Measurements from ENCODE around the gene SLC26A1. TPM values are rescaled to one million over a fixed set of nuclear protein-coding genes. Genes with fewer than 3 reads are reported as not detected.

Gene SLC26A1
- total RNA-seq, 4 donors from 2014 or later = 0.30 TPM; not detected in 3

DNA sequence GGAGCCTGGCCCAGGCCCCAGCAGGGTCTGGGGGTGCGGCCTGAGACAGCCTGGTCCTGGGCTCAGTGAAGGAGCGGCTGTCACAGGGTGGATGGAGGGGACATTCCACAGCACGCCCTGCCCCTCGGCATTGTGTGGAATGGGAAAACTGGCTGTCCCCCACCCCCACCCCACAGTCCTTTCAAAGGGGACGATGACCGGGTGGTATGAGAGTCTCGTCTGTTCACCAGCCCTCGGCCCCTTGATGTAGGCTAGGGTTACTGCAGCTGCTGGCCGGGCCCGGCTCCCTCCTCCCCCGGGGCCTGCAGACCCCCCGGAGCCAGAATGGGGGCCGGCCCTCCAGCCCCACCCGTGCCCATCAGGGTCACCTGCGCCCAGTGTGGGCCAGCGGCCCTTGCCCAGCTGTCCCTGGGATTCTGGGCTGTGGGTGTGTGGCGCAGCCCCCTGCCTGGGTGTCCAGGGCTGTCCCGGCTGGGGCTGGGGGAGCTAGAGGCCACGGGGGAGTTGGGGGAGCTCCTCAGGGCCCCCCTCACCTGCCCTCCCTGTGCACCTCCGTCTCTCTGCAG, 30.0 kb upstream of the SLC26A1 start:
- H3K4me3 ChIP-seq = no peak overlapping the region
- H3K27me3 ChIP-seq = peaks cover under 1% of the 10 kb centered on the region
- H3K27ac ChIP-seq = no peak overlapping the region
- H3K36me3 ChIP-seq = peaks cover 20% of the 10 kb centered on the region
- no peaks in the 10 kb centered on the region for H3K9me3 ChIP-seq
- no peak for DNase-seq (ENCODE audit: low spot score in 2 of 2)
- H3K4me1 ChIP-seq = peaks cover 3% of the 10 kb centered on the region
- 100% methylated on average over 1 of the region's 20 CpGs for WGBS
- TF ChIP-seq POLR2A (IDR thresholded peaks at IDR 0.05) = no peak
- no peak for TF ChIP-seq POLR2AphosphoS5 (IDR thresholded peaks at IDR 0.05)
- no peak for TF ChIP-seq EP300 (IDR thresholded peaks at IDR 0.05)
- TF ChIP-seq, protein P1, sequence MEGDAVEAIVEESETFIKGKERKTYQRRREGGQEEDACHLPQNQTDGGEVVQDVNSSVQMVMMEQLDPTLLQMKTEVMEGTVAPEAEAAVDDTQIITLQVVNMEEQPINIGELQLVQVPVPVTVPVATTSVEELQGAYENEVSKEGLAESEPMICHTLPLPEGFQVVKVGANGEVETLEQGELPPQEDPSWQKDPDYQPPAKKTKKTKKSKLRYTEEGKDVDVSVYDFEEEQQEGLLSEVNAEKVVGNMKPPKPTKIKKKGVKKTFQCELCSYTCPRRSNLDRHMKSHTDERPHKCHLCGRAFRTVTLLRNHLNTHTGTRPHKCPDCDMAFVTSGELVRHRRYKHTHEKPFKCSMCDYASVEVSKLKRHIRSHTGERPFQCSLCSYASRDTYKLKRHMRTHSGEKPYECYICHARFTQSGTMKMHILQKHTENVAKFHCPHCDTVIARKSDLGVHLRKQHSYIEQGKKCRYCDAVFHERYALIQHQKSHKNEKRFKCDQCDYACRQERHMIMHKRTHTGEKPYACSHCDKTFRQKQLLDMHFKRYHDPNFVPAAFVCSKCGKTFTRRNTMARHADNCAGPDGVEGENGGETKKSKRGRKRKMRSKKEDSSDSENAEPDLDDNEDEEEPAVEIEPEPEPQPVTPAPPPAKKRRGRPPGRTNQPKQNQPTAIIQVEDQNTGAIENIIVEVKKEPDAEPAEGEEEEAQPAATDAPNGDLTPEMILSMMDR (IDR thresholded peaks at IDR 0.05) = no peak

DNA sequence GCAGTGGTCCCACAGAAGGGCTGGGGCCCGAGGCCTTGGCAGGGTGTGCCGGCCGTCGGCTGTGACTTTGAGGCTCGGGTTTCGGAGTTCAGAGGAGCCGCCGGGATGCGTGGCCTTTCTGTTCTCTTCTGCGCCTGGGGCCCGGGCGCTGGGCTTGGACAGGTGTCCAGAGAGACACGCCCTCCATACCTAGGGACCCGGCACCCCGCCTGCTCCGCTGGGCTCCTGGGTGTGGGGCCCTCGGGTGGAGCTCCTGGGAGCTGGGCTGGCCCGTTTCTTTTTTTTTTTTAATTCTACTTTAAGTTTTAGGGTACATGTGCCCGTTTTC, 29.5 kb upstream of the SLC26A1 start:
- 56% methylated on average over 17 of the region's 19 CpGs for WGBS
- TF ChIP-seq, protein P1 (IDR thresholded peaks at IDR 0.05) = no peak
- TF ChIP-seq EP300 (IDR thresholded peaks at IDR 0.05) (no peak), POLR2A (IDR thresholded peaks at IDR 0.05) (no peak), POLR2AphosphoS5 (IDR thresholded peaks at IDR 0.05) (no peak)
- no peaks in the 10 kb centered on the region for H3K27me3 ChIP-seq
- no peak overlapping the region for H3K4me3 ChIP-seq
- peaks cover 3% of the 10 kb centered on the region for H3K4me1 ChIP-seq
- peaks cover 20% of the 10 kb centered on the region for H3K36me3 ChIP-seq
- H3K27ac ChIP-seq = no peak overlapping the region
- H3K9me3 ChIP-seq = no peaks in the 10 kb centered on the region
- no peak for DNase-seq (ENCODE audit: low spot score in 2 of 2)

DNA sequence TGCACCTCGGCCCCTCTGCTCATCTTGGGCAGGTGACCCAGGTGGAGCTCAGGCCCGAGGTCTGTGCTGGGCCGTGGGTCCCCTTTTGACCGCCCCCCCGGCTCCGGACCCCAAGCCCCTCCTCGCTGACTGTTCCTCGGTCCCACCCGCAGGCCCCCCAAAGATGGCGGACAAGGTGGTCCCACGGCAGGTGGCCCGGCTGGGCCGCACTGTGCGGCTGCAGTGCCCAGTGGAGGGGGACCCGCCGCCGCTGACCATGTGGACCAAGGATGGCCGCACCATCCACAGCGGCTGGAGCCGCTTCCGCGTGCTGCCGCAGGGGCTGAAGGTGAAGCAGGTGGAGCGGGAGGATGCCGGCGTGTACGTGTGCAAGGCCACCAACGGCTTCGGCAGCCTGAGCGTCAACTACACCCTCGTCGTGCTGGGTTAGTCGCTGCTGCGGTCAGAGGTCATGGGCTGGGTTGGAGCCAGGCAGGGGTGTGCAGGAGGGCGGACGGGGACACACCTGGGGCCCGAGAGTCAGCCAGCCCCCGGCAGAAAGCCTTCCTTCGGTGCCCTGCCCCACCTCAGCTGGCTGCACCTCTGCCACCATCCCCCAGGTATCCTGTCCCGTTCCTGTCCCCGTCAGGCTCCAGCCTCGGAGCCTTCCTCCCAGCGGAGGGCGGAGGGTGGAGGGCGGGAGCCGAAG, 29.0 kb upstream of the SLC26A1 start:
- peaks cover 3% of the 10 kb centered on the region for H3K4me1 ChIP-seq
- 89% methylated on average over 21 of the region's 46 CpGs for WGBS
- H3K27me3 ChIP-seq = no peaks in the 10 kb centered on the region
- H3K4me3 ChIP-seq = no peak overlapping the region
- peaks cover 20% of the 10 kb centered on the region for H3K36me3 ChIP-seq
- TF ChIP-seq POLR2A (IDR thresholded peaks at IDR 0.05) = no peak
- TF ChIP-seq EP300 (IDR thresholded peaks at IDR 0.05) = no peak
- TF ChIP-seq, protein P1 (IDR thresholded peaks at IDR 0.05) = no peak
- DNase-seq (ENCODE audit: low spot score in 2 of 2) = no peak
- H3K27ac ChIP-seq = no peak overlapping the region
- H3K9me3 ChIP-seq = no peaks in the 10 kb centered on the region

DNA sequence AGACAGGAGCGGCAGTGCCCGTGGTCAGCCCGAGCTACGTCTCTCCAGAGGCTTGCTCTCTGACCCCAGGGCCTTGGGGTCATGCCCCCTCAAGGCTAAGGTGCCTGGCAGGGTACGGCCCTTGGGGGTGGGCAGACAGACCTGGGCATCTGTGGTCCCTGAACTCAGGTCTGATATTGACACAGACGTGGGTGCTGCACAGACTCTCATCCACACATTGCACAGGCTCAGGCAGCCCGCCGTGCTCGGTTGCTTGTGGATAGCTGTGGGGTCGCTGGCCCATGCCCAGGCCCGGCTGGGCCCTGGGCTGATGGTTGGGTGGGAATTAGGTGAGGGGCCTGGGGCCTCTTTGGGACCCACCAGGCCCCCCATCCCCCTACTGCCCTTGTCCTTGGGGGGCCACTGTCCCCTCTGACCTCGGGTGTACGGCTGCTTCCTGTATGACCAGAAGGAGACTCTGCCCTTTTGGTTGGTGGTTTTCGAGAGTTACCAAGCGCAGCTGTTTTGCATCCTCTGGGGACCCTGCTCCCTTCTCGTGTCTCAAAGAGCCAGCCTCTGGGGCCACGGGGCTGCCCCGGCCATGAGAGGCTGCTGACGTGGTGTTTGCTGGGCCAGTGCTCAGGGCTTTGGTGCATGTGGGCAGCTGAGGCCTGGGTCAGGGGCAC, 28.3 kb upstream of the SLC26A1 start:
- no peak for TF ChIP-seq EP300 (IDR thresholded peaks at IDR 0.05)
- no peak for TF ChIP-seq POLR2AphosphoS5 (IDR thresholded peaks at IDR 0.05)
- TF ChIP-seq POLR2A (IDR thresholded peaks at IDR 0.05) = no peak
- TF ChIP-seq, protein P1 (IDR thresholded peaks at IDR 0.05) = no peak
- DNase-seq (ENCODE audit: low spot score in 2 of 2) = no peak
- no peak overlapping the region for H3K4me3 ChIP-seq

DNA sequence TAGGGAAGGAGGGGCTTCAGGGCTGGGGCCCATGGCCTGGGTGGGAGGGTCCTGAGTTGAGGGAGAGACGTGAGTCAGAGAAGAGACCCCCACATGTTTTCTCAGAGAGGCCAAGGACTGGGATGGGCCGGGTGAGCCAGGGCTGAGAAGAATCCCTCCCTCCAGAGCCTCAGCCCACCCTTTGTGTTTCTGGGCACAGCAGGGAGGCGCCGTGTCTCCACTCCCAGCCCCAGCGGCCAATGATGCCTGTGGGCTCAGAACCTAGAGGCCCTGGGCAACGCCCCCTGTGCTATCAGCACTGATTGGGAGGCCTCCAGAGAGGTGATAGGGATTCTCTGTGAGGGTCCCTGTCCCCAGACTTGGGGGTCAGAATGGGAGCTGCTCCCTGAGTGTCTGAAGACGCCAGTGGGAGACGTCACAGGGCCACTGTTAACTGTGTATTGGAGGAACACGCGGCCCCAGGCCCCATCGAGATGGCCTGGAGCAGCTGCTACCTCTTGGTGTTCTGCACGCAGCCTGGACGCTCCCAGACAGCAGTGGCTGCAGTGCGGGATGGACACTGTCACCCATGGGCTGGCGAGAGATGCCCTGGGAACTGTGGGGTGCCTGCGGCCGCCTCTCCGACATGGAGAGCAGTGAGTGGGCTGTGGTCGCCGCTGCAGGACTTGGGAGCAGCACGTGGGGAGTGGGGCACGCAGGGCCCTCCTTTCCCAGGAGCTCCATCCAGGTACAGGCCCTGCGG, 26.7 kb upstream of the SLC26A1 start:
- TF ChIP-seq EP300 (IDR thresholded peaks at IDR 0.05) (no peak), POLR2AphosphoS5 (IDR thresholded peaks at IDR 0.05) (no peak), POLR2A (IDR thresholded peaks at IDR 0.05) (no peak)
- TF ChIP-seq, protein P1 (IDR thresholded peaks at IDR 0.05) = no peak
- H3K4me1 ChIP-seq = no peaks in the 10 kb centered on the region
- H3K36me3 ChIP-seq = peaks cover 14% of the 10 kb centered on the region
- DNase-seq (ENCODE audit: low spot score in 2 of 2) = no peak
- H3K27me3 ChIP-seq = no peaks in the 10 kb centered on the region
- no peak overlapping the region for H3K4me3 ChIP-seq
- no peak overlapping the region for H3K27ac ChIP-seq
- WGBS = 84% methylated on average over 5 of the region's 23 CpGs
- no peaks in the 10 kb centered on the region for H3K9me3 ChIP-seq

More for the DNA sequence above, 28.3 kb upstream of the SLC26A1 start:
- WGBS = 100% methylated on average over 2 of the region's 19 CpGs
- Histone ChIP-seq H3K4me1 (peaks cover 3% of the 10 kb centered on the region), H3K27ac (no peak overlapping the region), H3K9me3 (no peaks in the 10 kb centered on the region), H3K36me3 (peaks cover 20% of the 10 kb centered on the region), H3K27me3 (no peaks in the 10 kb centered on the region)

All from suprapubic skin (tissue), 4 donors.